A549 (cell line): ENCODE results near the gene NOL9. TPM values are rescaled to one million over a fixed set of nuclear protein-coding genes. Genes with fewer than 3 reads are reported as not detected.
A peak's percentile ranks its signal among the peaks of the same experiment; 100 is the strongest.

ENCODE experiments used
- ATAC-seq, 2 experiments: fragments of 200-7000 bp in 1 of 2; fragments of >200 bp in 1 of 2; cut with Nextera tagmentation in 1 of 2; cut with Tn5 transposase in 1 of 2; 3 replicates each; pipeline versions ENCODE4 v1.8.0 to v1.9.1; 2018 to 2020; ENCODE audit warnings: mild to moderate bottlenecking in 1 of 2, moderate library complexity in 1 of 2
- CTCF ChIA-PET: fragments of 300-600 bp; sonication (Branson Sonifier 250); formaldehyde crosslinking; extraction: SDS; loops from one replicate; lab custom pipeline; 2021; ENCODE audit warnings: antibody characterized with exemption, inconsistent platforms; lab: Yijun Ruan, JAX
- POLR2A ChIA-PET: fragments of 350-600 bp; formaldehyde crosslinking; extraction: SDS; loops from one replicate; lab custom pipeline; 2021; ENCODE audit warnings: antibody characterized with exemption, inconsistent platforms; lab: Yijun Ruan, JAX
- DNase-seq, 2 experiments: peaks; one replicate each; pipeline versions ENCODE4 v3.0.0 to v3.0.0-alpha.2; 2011 to 2016; ENCODE audit warnings: low read depth in 1 of 2, low spot score in 1 of 2
- FAIRE-seq: peaks from 2 replicates; lab custom pipeline; 2011; peaks lifted over from hg19 to GRCh38; lab: Jason Lieb, UNC
- H3K27ac ChIP-seq, 2 experiments: fragments of >200 bp; sonication (Bioruptor Twin); formaldehyde crosslinking; 3 replicates each; pipeline ENCODE4 v1.5.1; 2016 to 2017
- H3K4me1 ChIP-seq: fragments of >200 bp; sonication (Bioruptor Twin); formaldehyde crosslinking; 3 replicates; pipeline ENCODE4 v1.6.1; 2016
- H3K4me2 ChIP-seq: fragments of >200 bp; sonication (Bioruptor Twin); formaldehyde crosslinking; 3 replicates; pipeline ENCODE4 v1.6.1; 2016
- H3K4me3 ChIP-seq: fragments of >200 bp; sonication (Bioruptor Twin); formaldehyde crosslinking; 3 replicates; pipeline ENCODE4 v1.5.1; 2016
- H3K9me3 ChIP-seq: fragments of >200 bp; sonication (Bioruptor Twin); formaldehyde crosslinking; 3 replicates; pipeline ENCODE4 v1.6.1; 2016
- CBX8 ChIP-seq: fragments of 200-600 bp; sonication (generic); IDR thresholded peaks from 2 replicates; pipeline ENCODE4 v1.6.1; 2016
- CEBPB ChIP-seq, 2 experiments: fragments of >200 bp in 1 of 2; sonication (Bioruptor Twin) in 1 of 2; formaldehyde crosslinking in 1 of 2; IDR thresholded peaks; 2 replicates each; pipeline ENCODE4 v1.6.1; 2012 to 2016
- CTCF ChIP-seq: fragments of >200 bp; sonication (Bioruptor Twin); formaldehyde crosslinking; IDR thresholded peaks from 3 replicates; pipeline ENCODE4 v1.5.1; 2016
- E2F6 ChIP-seq: IDR thresholded peaks from 2 replicates; pipeline ENCODE4 v1.6.1; 2012; ENCODE audit warnings: low read depth, borderline replicate concordance
- EHMT2 ChIP-seq: fragments of 200-600 bp; sonication (generic); IDR thresholded peaks from 2 replicates; pipeline ENCODE4 v1.6.1; 2016; ENCODE audit warnings: antibody characterized with exemption, low read depth, mild to moderate bottlenecking, moderate library complexity
- EP300 ChIP-seq, 2 experiments: fragments of >200 bp; sonication (Bioruptor Twin); formaldehyde crosslinking; IDR thresholded peaks; 2 replicates in 1 of 2; 3 replicates in 1 of 2; pipeline ENCODE4 v1.6.1; 2016 to 2017
- HEYL ChIP-seq: fragments of 250-450 bp; sonication (Bioruptor Pico); IDR thresholded peaks from 2 replicates; pipeline ENCODE4 v1.8.0; 2021; ENCODE audit warnings: mild to moderate bottlenecking, moderate library complexity
- HOXA7 ChIP-seq: fragments of 250-450 bp; sonication (Bioruptor Pico); IDR thresholded peaks from 2 replicates; pipeline ENCODE4 v1.5.0; 2020; ENCODE audit warnings: mild to moderate bottlenecking, moderate library complexity
- HOXB13 ChIP-seq: fragments of 250-450 bp; sonication (Bioruptor Pico); IDR thresholded peaks from 2 replicates; pipeline ENCODE4 v1.5.0; 2020; ENCODE audit warnings: low read depth, mild to moderate bottlenecking, moderate library complexity
- HOXB5 ChIP-seq: fragments of 250-450 bp; sonication (Bioruptor Pico); IDR thresholded peaks from 2 replicates; pipeline ENCODE4 v1.5.0; 2020; ENCODE audit warnings: mild to moderate bottlenecking, moderate library complexity
- JUN ChIP-seq, 2 experiments: fragments of >200 bp; sonication (Bioruptor Twin); formaldehyde crosslinking; IDR thresholded peaks; 2 replicates in 1 of 2; 3 replicates in 1 of 2; pipeline ENCODE4 v1.6.1; 2016 to 2017
- KDM1A ChIP-seq: fragments of 200-600 bp; sonication (generic); IDR thresholded peaks from 2 replicates; pipeline ENCODE4 v1.6.1; 2016; ENCODE audit warnings: low read depth, mild to moderate bottlenecking
- KDM5A ChIP-seq: fragments of 200-600 bp; sonication (generic); IDR thresholded peaks from 2 replicates; pipeline ENCODE4 v1.6.1; 2016; ENCODE audit warnings: antibody characterized with exemption, mild to moderate bottlenecking
- NFE2L2 ChIP-seq: fragments of 150-350 bp; conservative IDR thresholded peaks from 2 replicates; pipeline ENCODE4 v1.6.1; 2014; ENCODE audit warnings: low read length
- NPAS2 ChIP-seq: fragments of 250-450 bp; sonication (Bioruptor Pico); IDR thresholded peaks from 2 replicates; pipeline ENCODE4 v1.8.0; 2022; ENCODE audit warnings: mild to moderate bottlenecking, moderate library complexity, borderline replicate concordance
- PHF8 ChIP-seq: fragments of 200-600 bp; sonication (generic); IDR thresholded peaks from 2 replicates; pipeline ENCODE4 v1.6.1; 2016; ENCODE audit warnings: low read depth, mild to moderate bottlenecking, antibody characterized with exemption, moderate library complexity, borderline replicate concordance
- POLR2AphosphoS2 ChIP-seq: conservative IDR thresholded peaks from 2 replicates; pipeline ENCODE4 v1.6.1; 2012; ENCODE audit warnings: low read length, improper control_type of control experiment, inconsistent platforms
- RARB ChIP-seq: fragments of 250-450 bp; sonication (Bioruptor Pico); IDR thresholded peaks from 2 replicates; pipeline ENCODE4 v1.8.0; 2021; ENCODE audit warnings: mild to moderate bottlenecking, moderate library complexity
- RNF2 ChIP-seq: fragments of 200-600 bp; sonication (generic); IDR thresholded peaks from 2 replicates; pipeline ENCODE4 v1.6.1; 2016; ENCODE audit warnings: low read depth, mild to moderate bottlenecking, antibody characterized with exemption, moderate library complexity, borderline replicate concordance
- ZC3H11A ChIP-seq: fragments of 450-650 bp; IDR thresholded peaks from 2 replicates; pipeline ENCODE4 v1.6.1; 2014; ENCODE audit warnings: antibody characterized with exemption, mild to moderate bottlenecking
- WGBS: methylation state at CpG from one replicate; pipeline ENCODE4 v1.1.6; 2017; ENCODE audit errors: missing lambda C conversion rate; 5-methylcytosine and 5-hydroxymethylcytosine counted together
- polyA plus RNA-seq, 4 experiments: library from polyadenylated mRNA; depleted of rRNA in 3 of 4; stranded (reverse); fragments of >200 nt; fragmentation: RNase III in 1 of 4; extraction: RNeasy Plus Mini Kit Qiagen cat#74134 plus additional on column Dnase treatment in 1 of 4; gene quantifications; 2 replicates in 3 of 4; 3 replicates in 1 of 4; pipeline ENCODE4 v1.2.3, GENCODE V29; 2011 to 2017
- TF ChIP-seq, protein P1 (sequence below): fragments of 450-650 bp; IDR thresholded peaks from 2 replicates; pipeline ENCODE4 v1.6.1; 2014; ENCODE audit warnings: antibody characterized with exemption
- TF ChIP-seq, protein P2 (sequence below): IDR thresholded peaks from 2 replicates; pipeline ENCODE4 v1.6.1; 2012

The NOL9 gene
- polyA plus RNA-seq, 2 of the 4 experiments (the other 2 are of a cell fraction): 4.4 to 19.3 TPM

DNA sequence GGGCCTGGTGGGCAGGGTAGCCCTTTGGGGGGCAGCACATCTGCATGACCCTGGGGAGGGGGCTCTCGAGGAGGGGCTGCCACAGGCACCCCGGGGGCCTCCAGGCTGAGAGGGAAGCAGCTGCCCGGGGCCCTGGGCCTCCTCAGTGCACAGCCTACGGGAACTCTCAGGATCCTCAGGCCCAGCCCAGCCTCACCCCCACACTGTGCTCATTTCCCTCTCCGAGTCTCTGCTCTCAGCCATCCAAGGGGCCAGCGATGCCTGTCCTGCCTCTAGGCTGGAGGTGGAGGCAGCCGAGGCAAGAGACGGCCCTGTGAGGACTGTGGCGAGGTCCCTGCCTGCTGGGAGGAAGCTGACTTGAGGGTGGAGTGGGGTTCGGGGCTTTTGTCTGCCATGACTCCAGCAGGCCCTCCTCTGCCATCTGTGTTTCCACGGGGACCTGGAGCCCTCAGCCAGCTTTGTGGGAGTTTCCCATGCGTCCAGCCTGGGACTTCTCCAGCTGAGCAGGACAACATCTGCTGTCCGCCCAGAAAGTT lies 55.7 kb downstream of the NOL9 start:
- POLR2A ChIA-PET: no interaction called here
- 88% methylated on average over 7 of the region's 13 CpGs for WGBS
- CTCF ChIA-PET: interaction anchor here (1.1 to 8.8 kb wide), 4 partner anchors 8 to 56 kb away, joined by 3 to 54 read pairs (median 6); partner anchors contain the start of genes NOL9, PLEKHG5 and TAS1R1
- H3K4me2 ChIP-seq: no peak overlapping the region
- DNase-seq: no peak
- ATAC-seq: peak in 1 of 2 experiments; percentile 16; a peak in 2 of 6 replicates
- no peak for TF ChIP-seq JUN (IDR thresholded peaks at IDR 0.05)
- TF ChIP-seq EP300 (IDR thresholded peaks at IDR 0.05): no peak
- TF ChIP-seq HOXB5 (CRISPR knock-in tag): no peak
- no peak for TF ChIP-seq CBX8
- TF ChIP-seq HEYL (CRISPR knock-in tag): no peak
- TF ChIP-seq ZC3H11A: no peak
- TF ChIP-seq E2F6: no peak
- TF ChIP-seq KDM5A: no peak
- no peak for TF ChIP-seq RARB
- no peak for TF ChIP-seq NPAS2 (CRISPR knock-in tag)
- TF ChIP-seq CTCF: no peak
- H3K4me1 ChIP-seq: peaks cover 11% of the 10 kb centered on the region
- H3K27ac ChIP-seq: no peak overlapping the region
- FAIRE-seq: no peak
- no peaks in the 10 kb centered on the region for H3K9me3 ChIP-seq
- H3K4me3 ChIP-seq: no peak overlapping the region

- CTCF ChIA-PET: interaction anchor here (1.1 to 8.8 kb wide), 3 partner anchors 8 to 12 kb away, joined by 3 to 54 read pairs (median 5); partner anchors contain the start of gene PLEKHG5
- POLR2A ChIA-PET: no interaction called here
- peak overlapping the region; percentile 74 to 90; a peak in 5 of 6 replicates for H3K27ac ChIP-seq
Measured at GRCh38 chr1:6497867-6498575, 56.3 kb downstream of the NOL9 start.

More at GRCh38 chr1:6497867-6498575, 56.3 kb downstream of the NOL9 start:
- DNase-seq (no peak), FAIRE-seq (no peak), ATAC-seq (peak in 1 of 2 experiments; percentile 10; a peak in 2 of 6 replicates)
- TF ChIP-seq CEBPB (IDR thresholded peaks at IDR 0.05) (no peak), EHMT2 (no peak), KDM1A (no peak), HOXA7 (no peak), NFE2L2 (no peak), EP300 (IDR thresholded peaks at IDR 0.05) (no peak), RNF2 (no peak), POLR2AphosphoS2 (no peak), PHF8 (no peak), HOXB13 (no peak)
- TF ChIP-seq, protein P1, sequence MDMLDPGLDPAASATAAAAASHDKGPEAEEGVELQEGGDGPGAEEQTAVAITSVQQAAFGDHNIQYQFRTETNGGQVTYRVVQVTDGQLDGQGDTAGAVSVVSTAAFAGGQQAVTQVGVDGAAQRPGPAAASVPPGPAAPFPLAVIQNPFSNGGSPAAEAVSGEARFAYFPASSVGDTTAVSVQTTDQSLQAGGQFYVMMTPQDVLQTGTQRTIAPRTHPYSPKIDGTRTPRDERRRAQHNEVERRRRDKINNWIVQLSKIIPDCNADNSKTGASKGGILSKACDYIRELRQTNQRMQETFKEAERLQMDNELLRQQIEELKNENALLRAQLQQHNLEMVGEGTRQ: no peak
- TF ChIP-seq, protein P2, sequence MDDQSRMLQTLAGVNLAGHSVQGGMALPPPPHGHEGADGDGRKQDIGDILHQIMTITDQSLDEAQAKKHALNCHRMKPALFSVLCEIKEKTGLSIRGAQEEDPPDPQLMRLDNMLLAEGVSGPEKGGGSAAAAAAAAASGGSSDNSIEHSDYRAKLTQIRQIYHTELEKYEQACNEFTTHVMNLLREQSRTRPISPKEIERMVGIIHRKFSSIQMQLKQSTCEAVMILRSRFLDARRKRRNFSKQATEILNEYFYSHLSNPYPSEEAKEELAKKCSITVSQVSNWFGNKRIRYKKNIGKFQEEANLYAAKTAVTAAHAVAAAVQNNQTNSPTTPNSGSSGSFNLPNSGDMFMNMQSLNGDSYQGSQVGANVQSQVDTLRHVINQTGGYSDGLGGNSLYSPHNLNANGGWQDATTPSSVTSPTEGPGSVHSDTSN: no peak
- WGBS: 38% methylated on average over 6 of the region's 20 CpGs
- peak overlapping the region; percentile 98 for H3K4me2 ChIP-seq
- H3K4me1 ChIP-seq: peaks cover 11% of the 10 kb centered on the region
- peak overlapping the region; percentile 66 for H3K4me3 ChIP-seq
- H3K9me3 ChIP-seq: no peaks in the 10 kb centered on the region
